Endothelial cell of umbilical vein (primary cell): Measurements from ENCODE around the gene SAMD14. TPM values are rescaled to one million over a fixed set of nuclear protein-coding genes. Genes with fewer than 3 reads are reported as not detected.

Source experiments
- BruUV-seq: library from RNA; stranded (reverse); fragments of 400-500 nt; replicated peaks from 2 replicates; lab custom pipeline; 2021; lab: Mats Ljungman, UMichigan
- CTCF ChIA-PET: fragments of 300-600, 350-600 bp; sonication (Branson Sonifier 250); formaldehyde crosslinking; loops from one replicate; lab custom pipeline; 2021; ENCODE audit warnings: antibody characterized with exemption, inconsistent platforms; lab: Charles Lee
- POLR2A ChIA-PET: fragments of 300-600, 350-600 bp; sonication (Branson Sonifier 250); formaldehyde crosslinking; loops from one replicate; lab custom pipeline; 2021; ENCODE audit warnings: antibody characterized with exemption, inconsistent platforms; lab: Charles Lee
- DNase-seq: peaks from one replicate; pipeline ENCODE4 v3.0.0-alpha.2; 2011; ENCODE audit warnings: low read depth, low spot score
- FAIRE-seq: peaks from 2 replicates; lab custom pipeline; 2011; peaks lifted over from hg19 to GRCh38; lab: Jason Lieb, UNC
- H2AFZ ChIP-seq: 2 replicates; pipeline ENCODE4 v1.6.0; 2012; ENCODE audit warnings: low read depth, low read length, control low read depth, inconsistent platforms
- H3K27ac ChIP-seq: 2 replicates; pipeline ENCODE4 v1.5.1; 2011; ENCODE audit warnings: low read depth, mild to moderate bottlenecking, control low read depth, low read length, moderate library complexity; ENCODE audit not compliant: insufficient read depth
- H3K27me3 ChIP-seq, 2 experiments: 2 replicates each; pipeline versions ENCODE4 v1.6.0 to v1.6.1; 2011; ENCODE audit warnings: low read length in 2 of 2, mixed read lengths in 1 of 2; ENCODE audit not compliant: control insufficient read depth in 2 of 2, insufficient read depth in 2 of 2
- H3K36me3 ChIP-seq, 2 experiments: 2 replicates in 1 of 2; 3 replicates in 1 of 2; pipeline ENCODE4 v1.5.1; 2011; ENCODE audit warnings: low read length in 2 of 2, mild to moderate bottlenecking in 1 of 2, moderate library complexity in 1 of 2; ENCODE audit not compliant: control insufficient read depth in 2 of 2, insufficient read depth in 2 of 2; ENCODE audit errors: extremely low read depth in 1 of 2
- H3K4me1 ChIP-seq: 3 replicates; pipeline ENCODE4 v1.5.1; 2011; ENCODE audit warnings: mild to moderate bottlenecking, low read length; ENCODE audit not compliant: control insufficient read depth, insufficient read depth; ENCODE audit errors: extremely low read depth
- H3K4me2 ChIP-seq: 2 replicates; pipeline ENCODE4 v1.6.1; 2011; ENCODE audit warnings: low read length, control low read depth, mixed read lengths; ENCODE audit not compliant: insufficient read depth
- H3K4me3 ChIP-seq, 3 experiments: fragments of 200-600 bp in 1 of 3; sonication (generic), shearing (Covaris generic) in 1 of 3; replicated peaks in 1 of 3; 2 replicates each; pipeline ENCODE4 v1.5.1; 2011 to 2016; ENCODE audit warnings: control low read depth in 3 of 3, low read length in 3 of 3, mild to moderate bottlenecking in 2 of 3, inconsistent platforms in 1 of 3, low read depth in 1 of 3, moderate library complexity in 1 of 3; ENCODE audit not compliant: insufficient read depth in 1 of 3
- H3K79me2 ChIP-seq: 2 replicates; pipeline ENCODE4 v1.6.0; 2012; ENCODE audit warnings: low read length, inconsistent platforms; ENCODE audit not compliant: control insufficient read depth, insufficient read depth
- H3K9ac ChIP-seq: replicated peaks from 2 replicates; pipeline ENCODE3; 2011; ENCODE audit warnings: low read length, control low read depth; ENCODE audit not compliant: insufficient read depth; ENCODE audit errors: extremely low read depth
- H3K9me1 ChIP-seq: replicated peaks from 3 replicates; pipeline ENCODE4 v1.6.0; 2011; ENCODE audit warnings: mild to moderate bottlenecking, low read length; ENCODE audit not compliant: control insufficient read depth, insufficient read depth; ENCODE audit errors: extremely low read depth
- H3K9me3 ChIP-seq: replicated peaks from 2 replicates; pipeline ENCODE4 v1.5.1; 2012; ENCODE audit warnings: low read length, inconsistent platforms; ENCODE audit not compliant: control insufficient read depth, insufficient read depth
- H4K20me1 ChIP-seq: replicated peaks from 2 replicates; pipeline ENCODE3; 2011; ENCODE audit warnings: mild to moderate bottlenecking, low read length; ENCODE audit not compliant: control insufficient read depth, insufficient read depth; ENCODE audit errors: extremely low read depth
- EZH2 ChIP-seq: IDR thresholded peaks from 2 replicates; pipeline ENCODE4 v1.6.1; 2012; ENCODE audit warnings: borderline replicate concordance, low read depth, mild to moderate bottlenecking, moderate library complexity, low read length, inconsistent platforms; ENCODE audit not compliant: severe bottlenecking
- FOS ChIP-seq: IDR thresholded peaks from 2 replicates; pipeline ENCODE4 v1.6.1; 2011; ENCODE audit warnings: mild to moderate bottlenecking, low read length, moderate library complexity, borderline replicate concordance; ENCODE audit not compliant: insufficient read depth
- GATA2 ChIP-seq: IDR thresholded peaks from 2 replicates; pipeline ENCODE4 v1.7.0; 2011; ENCODE audit warnings: low read depth, mild to moderate bottlenecking, moderate library complexity, mixed read lengths, low read length; ENCODE audit not compliant: insufficient read length, insufficient read depth
- JUN ChIP-seq: IDR thresholded peaks from 2 replicates; pipeline ENCODE4 v1.6.1; 2011; ENCODE audit warnings: borderline replicate concordance, low read depth; ENCODE audit not compliant: insufficient read length, insufficient read depth
- MYC ChIP-seq: IDR thresholded peaks from one replicate; pipeline ENCODE4 v1.6.1; 2011; ENCODE audit warnings: mild to moderate bottlenecking, low read depth, low read length
- POLR2A ChIP-seq: IDR thresholded peaks from 2 replicates; pipeline ENCODE4 v1.6.1; 2012; ENCODE audit warnings: low read depth, mild to moderate bottlenecking, control low read depth, low read length
- POLR2AphosphoS5 ChIP-seq: IDR thresholded peaks from 2 replicates; pipeline ENCODE4 v1.6.1; 2012; ENCODE audit warnings: low read depth, mild to moderate bottlenecking, control low read depth, low read length, moderate library complexity; ENCODE audit not compliant: insufficient read depth
- dilution Hi-C: fragments of 300-500 bp; cut with MboI; formaldehyde crosslinking; loops from one replicate; pipeline ENCODE4 v1.15.0; 2019; ENCODE audit warnings: low sequenced_read_pairs; ENCODE audit not compliant: extremely low pct_ligation_motif_present
- intact Hi-C: fragments of 100-400 bp; cut with micrococcal nuclease; formaldehyde crosslinking; loops from one replicate; pipeline ENCODE4 v1.10.0; 2022
- polyA plus RNA-seq, 4 experiments: library from polyadenylated mRNA; depleted of rRNA in 3 of 4; stranded (reverse) in 3 of 4; unstranded in 1 of 4; fragments of >200 nt; gene quantifications; 2 replicates each; pipeline versions ENCODE4 v1.2.1 to v1.2.3, GENCODE V29; 2011 to 2012; ENCODE audit warnings: missing spikeins in 1 of 4
- total RNA-seq: library from RNA; stranded (reverse); gene quantifications from 2 replicates; pipeline ENCODE4 v1.2.3, GENCODE V29; 2021
- TF ChIP-seq, protein P1 (sequence below), 2 donors: IDR thresholded peaks; 1 replicate in 1 of 2; 2 replicates in 1 of 2; pipeline ENCODE4 v1.5.1; 2011; ENCODE audit warnings: low read length in 2 of 2, mild to moderate bottlenecking in 2 of 2, moderate library complexity in 2 of 2, control low read depth in 1 of 2, inconsistent platforms in 1 of 2, low read depth in 1 of 2; ENCODE audit not compliant: insufficient read depth in 1 of 2; ENCODE audit errors: extremely low read depth in 1 of 2
- TF ChIP-seq, protein P2 (sequence below): IDR thresholded peaks from 2 replicates; pipeline ENCODE4 v1.6.1; 2011; ENCODE audit not compliant: insufficient read depth, insufficient read length

SAMD14 gene
- total and polyA plus RNA-seq, 2 donors (not counting 3 experiments of a cell fraction or from before 2014, with no cell fraction given): 6.8 to 15.6 TPM

DNA sequence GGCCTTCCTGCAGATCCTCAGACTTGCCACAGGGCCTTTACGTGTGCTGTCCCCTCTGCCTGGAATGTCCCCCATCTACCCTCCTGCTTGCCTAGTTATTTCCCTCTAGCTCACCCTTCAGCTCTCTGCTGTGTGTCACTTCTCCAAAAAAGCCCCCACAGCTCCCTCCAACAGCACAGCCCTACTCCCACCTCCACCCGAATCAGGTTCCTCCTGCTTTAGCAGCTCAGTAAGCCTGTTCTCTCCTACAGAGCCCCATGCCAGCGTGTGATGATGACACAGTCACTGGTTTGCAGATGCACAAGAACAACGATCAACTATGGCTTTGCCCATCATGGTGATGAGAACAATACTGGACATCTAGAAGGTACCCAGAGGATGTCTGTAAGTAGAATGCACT, 7.1 kb upstream of the SAMD14 start:
- CTCF ChIA-PET: interaction anchor here (0.9 to 2.7 kb wide), 5 partner anchors 9 to 33 kb away, joined by 3 to 11 read pairs (median 3); no protein-coding TSS in a partner anchor
- BruUV-seq: no TSS peak
- no peak for TF ChIP-seq JUN
- TF ChIP-seq, protein P1, sequence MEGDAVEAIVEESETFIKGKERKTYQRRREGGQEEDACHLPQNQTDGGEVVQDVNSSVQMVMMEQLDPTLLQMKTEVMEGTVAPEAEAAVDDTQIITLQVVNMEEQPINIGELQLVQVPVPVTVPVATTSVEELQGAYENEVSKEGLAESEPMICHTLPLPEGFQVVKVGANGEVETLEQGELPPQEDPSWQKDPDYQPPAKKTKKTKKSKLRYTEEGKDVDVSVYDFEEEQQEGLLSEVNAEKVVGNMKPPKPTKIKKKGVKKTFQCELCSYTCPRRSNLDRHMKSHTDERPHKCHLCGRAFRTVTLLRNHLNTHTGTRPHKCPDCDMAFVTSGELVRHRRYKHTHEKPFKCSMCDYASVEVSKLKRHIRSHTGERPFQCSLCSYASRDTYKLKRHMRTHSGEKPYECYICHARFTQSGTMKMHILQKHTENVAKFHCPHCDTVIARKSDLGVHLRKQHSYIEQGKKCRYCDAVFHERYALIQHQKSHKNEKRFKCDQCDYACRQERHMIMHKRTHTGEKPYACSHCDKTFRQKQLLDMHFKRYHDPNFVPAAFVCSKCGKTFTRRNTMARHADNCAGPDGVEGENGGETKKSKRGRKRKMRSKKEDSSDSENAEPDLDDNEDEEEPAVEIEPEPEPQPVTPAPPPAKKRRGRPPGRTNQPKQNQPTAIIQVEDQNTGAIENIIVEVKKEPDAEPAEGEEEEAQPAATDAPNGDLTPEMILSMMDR (IDR thresholded peaks at IDR 0.05; ENCODE audit: extremely low read depth in 1 of 2, insufficient read depth in 1 of 2, low read depth in 1 of 2, low read length in 2 of 2): no peak
- Histone ChIP-seq H3K4me1 (peaks cover 22% of the 10 kb centered on the region), H3K4me3 (no peak overlapping the region), H3K9me3 (no peaks in the 10 kb centered on the region), H3K27me3 (no peaks in the 10 kb centered on the region), H3K4me2 (no peak overlapping the region), H3K27ac (no peak overlapping the region), H3K9me1 (no peaks in the 10 kb centered on the region), H3K36me3 (peaks cover 22 to 59% of the 10 kb centered on the region in 2 experiments), H3K9ac (no peak overlapping the region), H4K20me1 (no peaks in the 10 kb centered on the region), H3K79me2 (peaks cover 5% of the 10 kb centered on the region), H2AFZ (no peak overlapping the region)
- DNase-seq: no peak
- no peak for FAIRE-seq
- POLR2A ChIA-PET: no interaction called here
- dilution Hi-C loops (no loop called here), intact Hi-C loops (no loop called here)

DNA sequence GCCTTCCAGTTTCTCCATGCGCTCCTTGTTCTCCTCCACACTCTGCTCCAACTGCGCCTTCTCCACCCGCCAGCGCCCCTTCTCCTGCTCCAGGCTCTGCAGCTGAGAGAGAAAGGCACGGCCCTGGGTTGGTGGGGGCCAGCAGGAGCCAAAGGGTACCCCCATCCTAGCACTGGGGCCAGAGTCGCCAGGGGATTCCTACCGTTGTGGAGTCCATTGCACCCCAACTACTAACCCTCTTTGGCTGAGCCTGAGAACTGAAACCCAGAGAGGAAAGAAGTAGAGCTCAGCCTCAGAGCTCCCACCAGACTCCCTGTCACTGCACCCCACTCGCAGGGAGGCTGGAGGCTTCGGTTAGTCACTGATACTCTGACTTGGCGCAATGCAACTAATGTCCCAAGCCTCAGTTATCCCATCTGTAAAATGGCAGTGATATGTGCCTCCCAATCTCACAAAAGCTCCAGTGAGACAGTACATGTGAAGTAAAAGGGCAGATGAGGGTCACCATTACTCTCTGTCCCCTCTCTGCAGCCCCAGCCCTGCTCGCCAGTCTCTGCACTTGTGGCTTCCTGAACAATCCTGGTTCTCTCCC, 6.2 kb upstream of the SAMD14 start:
- H3K4me3 ChIP-seq: no peak overlapping the region
- H4K20me1 ChIP-seq: no peaks in the 10 kb centered on the region
- no peak overlapping the region for H2AFZ ChIP-seq
- H3K9me3 ChIP-seq: no peaks in the 10 kb centered on the region
- no peak overlapping the region for H3K9ac ChIP-seq
- no TSS peak for BruUV-seq
- dilution Hi-C loops (no loop called here), intact Hi-C loops (no loop called here)
- peaks cover 22 to 56% of the 10 kb centered on the region in 2 experiments for H3K36me3 ChIP-seq
- no peaks in the 10 kb centered on the region for H3K79me2 ChIP-seq
- TF ChIP-seq, protein P1 (IDR thresholded peaks at IDR 0.05; ENCODE audit: extremely low read depth in 1 of 2, insufficient read depth in 1 of 2, low read depth in 1 of 2, low read length in 2 of 2): no peak
- TF ChIP-seq FOS (no peak), MYC (no peak), JUN (no peak), POLR2AphosphoS5 (no peak), EZH2 (no peak), GATA2 (no peak), POLR2A (no peak)
- TF ChIP-seq, protein P2, sequence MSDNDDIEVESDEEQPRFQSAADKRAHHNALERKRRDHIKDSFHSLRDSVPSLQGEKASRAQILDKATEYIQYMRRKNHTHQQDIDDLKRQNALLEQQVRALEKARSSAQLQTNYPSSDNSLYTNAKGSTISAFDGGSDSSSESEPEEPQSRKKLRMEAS: no peak
- H3K9me1 ChIP-seq: no peaks in the 10 kb centered on the region
- H3K27ac ChIP-seq: no peak overlapping the region
- ChIA-PET CTCF (interaction anchor here (0.9 to 2.7 kb wide), 6 partner anchors 10 to 34 kb away, joined by 3 to 11 read pairs (median 3); no protein-coding TSS in a partner anchor), POLR2A (no interaction called here)
- H3K4me2 ChIP-seq: no peak overlapping the region
- H3K27me3 ChIP-seq: no peaks in the 10 kb centered on the region
- H3K4me1 ChIP-seq: peaks cover 15% of the 10 kb centered on the region
- FAIRE-seq (no peak), DNase-seq (no peak)
